ENCODE results near the gene ARL6IP1. TPM values are rescaled to one million over a fixed set of nuclear protein-coding genes. Genes with fewer than 3 reads are reported as not detected.
A peak's percentile ranks its signal among the peaks of the same experiment; 100 is the strongest.
"Not testable (repeated sequence)": the region's sequence is repeated elsewhere in the genome, so short reads cannot be mapped to it uniquely, and the experiment has no call there.

Gene ARL6IP1
- total RNA-seq, 2 experiments from 2014 or later: 234 to 240 TPM

GRCh38 chr16:18781232-18781631 lies 20.1 kb downstream of the ARL6IP1 start:
- CTCF ChIA-PET; H3K9me3 Mint-ChIP-seq (ENCODE audit: insufficient read depth); H3K27me3 Mint-ChIP-seq (ENCODE audit: low read depth); POLR2A ChIA-PET; H3K4me3 Mint-ChIP-seq; ATAC-seq; DNase-seq; H3K27ac Mint-ChIP-seq: not testable (repeated sequence)
- H3K4me1 Mint-ChIP-seq (ENCODE audit: low read depth): peaks cover 33% of the 10 kb centered on the region
- H3K36me3 Mint-ChIP-seq (ENCODE audit: low read depth): peaks cover 39% of the 10 kb centered on the region

- H3K27me3 Mint-ChIP-seq (ENCODE audit: low read depth); ATAC-seq; DNase-seq; CTCF ChIA-PET; H3K27ac Mint-ChIP-seq; H3K9me3 Mint-ChIP-seq (ENCODE audit: insufficient read depth); H3K4me3 Mint-ChIP-seq; POLR2A ChIA-PET: not testable (repeated sequence)
- peaks cover 26% of the 10 kb centered on the region for H3K4me1 Mint-ChIP-seq (ENCODE audit: low read depth)
- H3K36me3 Mint-ChIP-seq (ENCODE audit: low read depth): peaks cover 33% of the 10 kb centered on the region
These were observed 20.8 kb downstream of the ARL6IP1 start for GRCh38 chr16:18780460-18781026.

- CTCF ChIA-PET; H3K36me3 Mint-ChIP-seq (ENCODE audit: low read depth); H3K4me3 Mint-ChIP-seq; H3K27ac Mint-ChIP-seq; H3K4me1 Mint-ChIP-seq (ENCODE audit: low read depth); POLR2A ChIA-PET; ATAC-seq; H3K27me3 Mint-ChIP-seq (ENCODE audit: low read depth); H3K9me3 Mint-ChIP-seq (ENCODE audit: insufficient read depth); DNase-seq: not testable (repeated sequence)
These were observed 23.7 kb downstream of the ARL6IP1 start for GRCh38 chr16:18777664-18778063.

- H3K27me3 Mint-ChIP-seq (ENCODE audit: low read depth); CTCF ChIA-PET; H3K27ac Mint-ChIP-seq; H3K9me3 Mint-ChIP-seq (ENCODE audit: insufficient read depth); H3K4me1 Mint-ChIP-seq (ENCODE audit: low read depth); H3K36me3 Mint-ChIP-seq (ENCODE audit: low read depth); H3K4me3 Mint-ChIP-seq; ATAC-seq; DNase-seq; POLR2A ChIA-PET: not testable (repeated sequence)
These were observed 25.0 kb downstream of the ARL6IP1 start for GRCh38 chr16:18776334-18776733.

GRCh38 chr16:18774651-18775050 lies 26.7 kb downstream of the ARL6IP1 start:
- CTCF ChIA-PET: not testable (repeated sequence)
- POLR2A ChIA-PET: interaction anchor here (0.9 kb wide), 1 partner anchor 15 kb away, joined by 3 read pairs; no protein-coding TSS in a partner anchor

GRCh38 chr16:18772171-18772570 lies 29.2 kb downstream of the ARL6IP1 start:
- not testable (repeated sequence) for H3K9me3 Mint-ChIP-seq (ENCODE audit: insufficient read depth); H3K27ac Mint-ChIP-seq; H3K36me3 Mint-ChIP-seq (ENCODE audit: low read depth); H3K4me3 Mint-ChIP-seq; DNase-seq; ATAC-seq; H3K27me3 Mint-ChIP-seq (ENCODE audit: low read depth)
- H3K4me1 Mint-ChIP-seq (ENCODE audit: low read depth): peaks cover 12% of the 10 kb centered on the region
- ChIA-PET POLR2A (interaction anchor here (0.6 kb wide), 1 partner anchor 46 kb away, joined by 3 read pairs; no protein-coding TSS in a partner anchor), CTCF (interaction anchor here (0.6 kb wide), 1 partner anchor 18 kb away, joined by 3 read pairs; the partner anchor contains the start of gene RPS15A)

More at GRCh38 chr16:18774651-18775050, 26.7 kb downstream of the ARL6IP1 start:
- H3K36me3 Mint-ChIP-seq (ENCODE audit: low read depth): peaks cover 10% of the 10 kb centered on the region
- not testable (repeated sequence) for H3K27me3 Mint-ChIP-seq (ENCODE audit: low read depth); H3K9me3 Mint-ChIP-seq (ENCODE audit: insufficient read depth); H3K4me1 Mint-ChIP-seq (ENCODE audit: low read depth); H3K27ac Mint-ChIP-seq; DNase-seq; H3K4me3 Mint-ChIP-seq; ATAC-seq

- CTCF ChIA-PET: not testable (repeated sequence)
These were observed 30.9 kb downstream of the ARL6IP1 start for GRCh38 chr16:18770336-18770962.

GRCh38 chr16:18767217-18767616 lies 34.1 kb downstream of the ARL6IP1 start:
- peak; percentile 61 for DNase-seq
- CTCF ChIA-PET: interaction anchor here (2.0 kb wide), 1 partner anchor 23 kb away, joined by 6 read pairs; the partner anchor contains the start of gene RPS15A
- POLR2A ChIA-PET: interaction anchor here (0.6 to 1.7 kb wide), 4 partner anchors 16 to 243 kb away, joined by 3 to 7 read pairs (median 4); partner anchors contain the start of gene RPS15A
- not testable (repeated sequence) for H3K4me3 Mint-ChIP-seq; H3K36me3 Mint-ChIP-seq (ENCODE audit: low read depth); H3K27ac Mint-ChIP-seq; H3K9me3 Mint-ChIP-seq (ENCODE audit: insufficient read depth); H3K27me3 Mint-ChIP-seq (ENCODE audit: low read depth)
- ATAC-seq: peak; percentile 86
- peaks cover 16% of the 10 kb centered on the region for H3K4me1 Mint-ChIP-seq (ENCODE audit: low read depth)

More at GRCh38 chr16:18770336-18770962, 30.9 kb downstream of the ARL6IP1 start:
- POLR2A ChIA-PET; H3K9me3 Mint-ChIP-seq (ENCODE audit: insufficient read depth); DNase-seq; H3K27me3 Mint-ChIP-seq (ENCODE audit: low read depth); H3K4me3 Mint-ChIP-seq; ATAC-seq; H3K27ac Mint-ChIP-seq; H3K36me3 Mint-ChIP-seq (ENCODE audit: low read depth): not testable (repeated sequence)
- H3K4me1 Mint-ChIP-seq (ENCODE audit: low read depth): peaks cover 16% of the 10 kb centered on the region

GRCh38 chr16:18762713-18763112 lies 38.6 kb downstream of the ARL6IP1 start:
- ATAC-seq; H3K4me3 Mint-ChIP-seq; POLR2A ChIA-PET; H3K9me3 Mint-ChIP-seq (ENCODE audit: insufficient read depth); CTCF ChIA-PET; H3K36me3 Mint-ChIP-seq (ENCODE audit: low read depth); H3K27ac Mint-ChIP-seq; H3K27me3 Mint-ChIP-seq (ENCODE audit: low read depth); DNase-seq: not testable (repeated sequence)
- H3K4me1 Mint-ChIP-seq (ENCODE audit: low read depth): peaks cover 23% of the 10 kb centered on the region

- H3K9me3 Mint-ChIP-seq (ENCODE audit: insufficient read depth); H3K36me3 Mint-ChIP-seq (ENCODE audit: low read depth); H3K27me3 Mint-ChIP-seq (ENCODE audit: low read depth); POLR2A ChIA-PET; CTCF ChIA-PET: not testable (repeated sequence)
- ATAC-seq (peak; percentile 82), DNase-seq (peak; percentile 67)
- peak overlapping the region; percentile 61 for H3K27ac Mint-ChIP-seq
- peaks cover 31% of the 10 kb centered on the region for H3K4me1 Mint-ChIP-seq (ENCODE audit: low read depth)
- peak overlapping the region; percentile 42 for H3K4me3 Mint-ChIP-seq
These were observed 41.5 kb downstream of the ARL6IP1 start for GRCh38 chr16:18759598-18760520.

- ATAC-seq (peak; percentile 60), DNase-seq (peak; percentile 39)
- CTCF ChIA-PET; POLR2A ChIA-PET; H3K27me3 Mint-ChIP-seq (ENCODE audit: low read depth); H3K36me3 Mint-ChIP-seq (ENCODE audit: low read depth); H3K9me3 Mint-ChIP-seq (ENCODE audit: insufficient read depth): not testable (repeated sequence)
- H3K4me3 Mint-ChIP-seq: peak overlapping the region; percentile 48
- peak overlapping the region; percentile 61 for H3K27ac Mint-ChIP-seq
- H3K4me1 Mint-ChIP-seq (ENCODE audit: low read depth): peaks cover 31% of the 10 kb centered on the region
These were observed 43.2 kb downstream of the ARL6IP1 start for GRCh38 chr16:18757960-18758660.

Measured in activated CD8-positive, alpha-beta T cell treated with anti-CD3 and anti-CD28 coated beads, Interleukin-2, amount 10 ng/mL, durations not matched to agents 7 days and 5 days (primary cell).